Tibial artery (tissue), 4 donors: ENCODE data around the gene DNAJC4.

Experiments used
- DNase-seq, 2 donors: peaks; one replicate each; pipeline ENCODE4 v3.0.0-alpha.2; 2019
- H3K27ac ChIP-seq, 2 donors: fragments of 200-600 bp; sonication (generic) in 1 of 2; 1 replicate in 1 of 2; 2 replicates in 1 of 2; pipeline ENCODE4 v1.5.1; 2018 to 2019; ENCODE audit warnings: mild to moderate bottlenecking in 1 of 2
- H3K27me3 ChIP-seq, 2 donors: fragments of 200-600 bp; sonication (generic) in 1 of 2; one replicate each; pipeline versions ENCODE4 v1.5.1 to v1.6.0; 2016 to 2019
- H3K36me3 ChIP-seq, 3 donors: fragments of 200-600 bp; sonication (generic) in 2 of 3; one replicate each; pipeline ENCODE4 v1.5.1; 2016 to 2019; ENCODE audit warnings: mild to moderate bottlenecking in 2 of 3
- H3K4me1 ChIP-seq, 4 donors: fragments of 200-600 bp; sonication (generic) in 2 of 4; 1 replicate in 3 of 4; 2 replicates in 1 of 4; pipeline ENCODE4 v1.5.1; 2016 to 2019
- H3K4me3 ChIP-seq, 2 donors: fragments of 200-600 bp; sonication (generic) in 1 of 2; 1 replicate in 1 of 2; 2 replicates in 1 of 2; pipeline ENCODE4 v1.5.1; 2018 to 2019; ENCODE audit warnings: mild to moderate bottlenecking in 2 of 2
- H3K9me3 ChIP-seq, 3 donors: fragments of 200-600 bp; sonication (generic) in 1 of 3; one replicate each; pipeline ENCODE4 v1.5.1; 2016 to 2019
- CTCF ChIP-seq, 2 experiments: fragments of 200-600 bp in 1 of 2; fragments of 450-650 bp in 1 of 2; IDR thresholded peaks; one replicate each; pipeline ENCODE4 v1.5.1; 2017 to 2019; ENCODE audit warnings: antibody characterized with exemption in 2 of 2, mild to moderate bottlenecking in 1 of 2, moderate library complexity in 1 of 2
- intact Hi-C: fragments of 100-400 bp; cut with DNase I; formaldehyde crosslinking; loops from one replicate; pipeline ENCODE4 v1.15.0; 2023; ENCODE audit warnings: low total_unique reads

Gene DNAJC4

DNA sequence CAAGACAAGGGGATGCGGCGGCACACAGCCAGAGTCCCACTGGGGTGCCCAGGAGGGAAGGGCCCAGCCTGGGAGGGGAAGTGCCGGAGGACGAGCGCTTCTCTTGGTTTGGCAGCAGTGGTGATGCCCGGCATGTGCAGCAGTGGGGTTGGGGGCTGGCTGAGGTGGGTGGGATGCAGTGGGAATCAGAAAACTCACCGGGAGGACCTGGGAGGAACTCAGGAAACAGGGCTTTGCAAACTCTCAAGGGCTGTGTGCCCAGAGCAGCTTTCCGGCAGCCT lies 20.8 kb upstream of the DNAJC4 start:
- intact Hi-C loops, result loop anchor here (5.0 kb wide), 1 partner anchor 58 kb away; no protein-coding TSS in a partner anchor
- Histone ChIP-seq H3K27me3 (no peaks in the 10 kb centered on the region), H3K27ac (no peak overlapping the region), H3K4me3 (no peak overlapping the region), H3K4me1 (peaks cover 0 to 4% (median 0%) of the 10 kb centered on the region in 4 donors), H3K36me3 (peaks cover 0 to 51% (median 9%) of the 10 kb centered on the region in 3 donors), H3K9me3 (no peaks in the 10 kb centered on the region)
- DNase-seq, result peak in 1 of 2 donors; percentile 21
- TF ChIP-seq CTCF (IDR thresholded peaks at IDR 0.05), result no peak

DNA sequence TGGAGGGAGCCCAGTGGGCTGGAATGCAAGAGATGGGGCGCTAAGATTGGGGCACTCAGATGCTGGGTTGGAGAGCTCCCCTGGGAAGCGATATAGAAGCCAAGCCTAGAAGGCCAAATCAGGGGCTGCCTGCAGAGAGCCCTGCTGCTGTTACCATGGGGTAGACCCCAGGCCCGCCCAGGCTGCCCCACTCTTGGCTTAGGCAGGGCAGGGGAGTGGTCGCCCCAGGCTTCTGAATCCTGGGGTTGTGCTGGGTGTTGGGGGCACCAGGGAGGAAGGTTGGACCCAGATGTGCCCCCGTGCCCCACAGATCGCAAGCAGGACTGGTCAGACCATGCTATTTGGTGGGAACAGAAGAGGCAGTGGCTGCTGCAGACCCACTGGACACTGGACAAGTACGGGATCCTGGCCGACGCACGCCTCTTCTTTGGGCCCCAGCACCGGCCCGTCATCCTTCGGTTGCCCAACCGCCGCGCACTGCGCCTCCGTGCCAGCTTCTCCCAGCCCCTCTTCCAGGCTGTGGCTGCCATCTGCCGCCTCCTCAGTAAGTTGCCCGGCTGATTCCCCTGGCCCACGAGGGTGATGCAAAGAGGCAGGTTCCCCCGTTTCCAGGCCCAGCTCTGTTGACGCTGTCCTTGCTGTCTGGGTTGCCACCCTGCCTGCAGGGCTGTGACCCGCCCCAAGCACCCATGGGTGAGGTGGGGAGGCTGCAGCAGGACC lies 19.9 kb upstream of the DNAJC4 start:
- Histone ChIP-seq H3K27me3 (no peaks in the 10 kb centered on the region), H3K4me1 (no peaks in the 10 kb centered on the region), H3K36me3 (peaks cover 0 to 45% (median 7%) of the 10 kb centered on the region in 3 donors), H3K9me3 (no peaks in the 10 kb centered on the region), H3K27ac (no peak overlapping the region), H3K4me3 (no peak overlapping the region)
- no peak for TF ChIP-seq CTCF (IDR thresholded peaks at IDR 0.05)
- DNase-seq, result no peak
- intact Hi-C loops, result no loop called here

GRCh38 chr11:64211181-64211872 lies 19.0 kb upstream of the DNAJC4 start:
- TF ChIP-seq CTCF (IDR thresholded peaks at IDR 0.05), result no peak
- H3K27me3 ChIP-seq, result no peaks in the 10 kb centered on the region
- no peak overlapping the region for H3K27ac ChIP-seq
- intact Hi-C loops, result no loop called here
- peaks cover 0 to 38% (median 0%) of the 10 kb centered on the region in 3 donors for H3K36me3 ChIP-seq
- no peaks in the 10 kb centered on the region for H3K4me1 ChIP-seq
- no peak for DNase-seq
- no peaks in the 10 kb centered on the region for H3K9me3 ChIP-seq
- no peak overlapping the region for H3K4me3 ChIP-seq

GRCh38 chr11:64216879-64217278 lies 13.5 kb upstream of the DNAJC4 start:
- H3K9me3 ChIP-seq, result no peaks in the 10 kb centered on the region
- no peak overlapping the region for H3K4me3 ChIP-seq
- no peaks in the 10 kb centered on the region for H3K27me3 ChIP-seq
- DNase-seq, result no peak
- no peak overlapping the region for H3K27ac ChIP-seq
- peaks cover 0 to 21% (median 0%) of the 10 kb centered on the region in 3 donors for H3K36me3 ChIP-seq
- no peak for TF ChIP-seq CTCF (IDR thresholded peaks at IDR 0.05)
- H3K4me1 ChIP-seq, result no peaks in the 10 kb centered on the region
- intact Hi-C loops, result no loop called here

- Histone ChIP-seq H3K4me3 (no peak overlapping the region), H3K4me1 (no peaks in the 10 kb centered on the region), H3K9me3 (no peaks in the 10 kb centered on the region), H3K36me3 (peaks cover 0 to 22% (median 8%) of the 10 kb centered on the region in 3 donors), H3K27me3 (no peaks in the 10 kb centered on the region), H3K27ac (no peak overlapping the region)
- DNase-seq, result no peak
- no peak for TF ChIP-seq CTCF (IDR thresholded peaks at IDR 0.05)
- intact Hi-C loops, result no loop called here
These were observed 11.6 kb upstream of the DNAJC4 start for GRCh38 chr11:64218628-64219353.
